Activated naive CD8-positive, alpha-beta T cell treated with anti-CD3 and anti-CD28 coated beads, Interleukin-2, amount 50 U/mL, for 16 hours (primary cell): Measurements from ENCODE around the gene HHATL.

Source experiments
- DNase-seq: peaks from one replicate; pipeline ENCODE4 v3.0.0-alpha.2; 2020; ENCODE audit warnings: low read depth, low spot score

The HHATL gene

GRCh38 chr3:42652611-42653302, 49.8 kb downstream of the HHATL start:
- no peak for DNase-seq

- DNase-seq: no peak
Measured at GRCh38 chr3:42652251-42652610, 50.4 kb downstream of the HHATL start.

- no peak for DNase-seq
Measured at GRCh38 chr3:42651248-42652091, 51.1 kb downstream of the HHATL start.

GRCh38 chr3:42649783-42650182, 52.8 kb downstream of the HHATL start:
- DNase-seq: no peak

- no peak for DNase-seq
Measured at GRCh38 chr3:42649006-42649405, 53.6 kb downstream of the HHATL start.

- DNase-seq: no peak
Measured at GRCh38 chr3:42647821-42648459, 54.7 kb downstream of the HHATL start.
